Pancreas (tissue), 10 donors: Measurements from ENCODE around the gene NR1I2. TPM values are rescaled to one million over a fixed set of nuclear protein-coding genes. Genes with fewer than 3 reads are reported as not detected.

Source experiments
- ATAC-seq, 4 donors: fragments of 200-7000 bp; cut with Tn5 transposase; one replicate each; pipeline versions ENCODE4 v1.8.0 to v1.9.1; 2020; ENCODE audit warnings: mild to moderate bottlenecking in 4 of 4, moderate library complexity in 4 of 4
- DNase-seq, 6 donors: peaks; one replicate each; pipeline ENCODE4 v3.0.0-alpha.2; 2020
- FAIRE-seq: peaks from 2 replicates; lab custom pipeline; 2012; peaks lifted over from hg19 to GRCh38; lab: Jason Lieb, UNC
- H3K27ac ChIP-seq, 4 donors: fragments of 200-600 bp; sonication (generic); 1 replicate in 3 of 4; 2 replicates in 1 of 4; pipeline versions ENCODE4 v1.5.0 to v1.8.0; 2020
- H3K27me3 ChIP-seq, 4 donors: fragments of 200-600 bp; one replicate each; pipeline ENCODE4 v1.8.0; 2021
- H3K36me3 ChIP-seq, 3 donors: fragments of 200-600 bp; sonication (generic) in 1 of 3; one replicate each; pipeline versions ENCODE4 v1.5.0 to v1.8.0; 2020 to 2021
- H3K4me1 ChIP-seq, 3 donors: fragments of 200-600 bp; one replicate each; pipeline ENCODE4 v1.8.0; 2021
- H3K4me3 ChIP-seq, 4 donors: fragments of 200-600 bp; sonication (generic) in 2 of 4; one replicate each; pipeline versions ENCODE4 v1.5.0 to v1.8.0; 2020 to 2021
- H3K9me3 ChIP-seq, 4 donors: fragments of 200-600 bp; one replicate each; pipeline ENCODE4 v1.8.0; 2021
- WGBS, 2 donors: extraction: QIAGEN DNeasy Blood & Tissue Kit; methylation state at CpG; one replicate each; pipeline ENCODE4 v1.1.7; 2013; 5-methylcytosine and 5-hydroxymethylcytosine counted together
- intact Hi-C, 3 donors: fragments of 100-400 bp; cut with DNase I; formaldehyde crosslinking; loops; one replicate each; pipeline versions ENCODE4 v1.11.1 to v1.14.2; 2022
- polyA plus RNA-seq, 2 donors: library from polyadenylated mRNA; stranded (reverse); fragments of 200-250 nt; gene quantifications; one replicate each; pipeline ENCODE4 v1.2.3, GENCODE V29; 2013
- total RNA-seq, 6 donors: library from RNA; stranded (reverse); fragmentation: NEBNext Ultra II Directional in 4 of 6; extraction: Animal tissue kit (Norgen Biotek cat#: 25700) in 4 of 6; gene quantifications; one replicate each; pipeline versions ENCODE4 v1.2.1 to v1.2.4, GENCODE V29; 2021 to 2023
- TF ChIP-seq, protein P1 (sequence below), 4 donors: fragments of 200-600 bp; sonication (generic) in 3 of 4; IDR thresholded peaks; one replicate each; pipeline versions ENCODE4 v1.5.0 to v1.8.0; 2021; ENCODE audit warnings: antibody characterized with exemption in 4 of 4
- donor health status: healthy with polysubstance abuse.
- donor health status: DM: no; HTN: no; CAD: no; lungs with moderate emphysema.
- donor health status: DM: no; HTN: no; CAD: no.
- donor health status: control.
- donor health status: control.
- donor health status: Bipolar disorder and iron deficiency.
- donor health status: DM: yes; HTN: yes; CAD: no.
- donor health status: DM: no; HTN: no; CAD: no.
- donor health status: DM: no; HTN: no; CAD: no.
- donor health status: DM: yes; HTN: yes; CAD: no.

NR1I2 gene
- total and polyA plus RNA-seq, 8 donors = 0.12 to 0.31 (median 0.24) TPM

DNA sequence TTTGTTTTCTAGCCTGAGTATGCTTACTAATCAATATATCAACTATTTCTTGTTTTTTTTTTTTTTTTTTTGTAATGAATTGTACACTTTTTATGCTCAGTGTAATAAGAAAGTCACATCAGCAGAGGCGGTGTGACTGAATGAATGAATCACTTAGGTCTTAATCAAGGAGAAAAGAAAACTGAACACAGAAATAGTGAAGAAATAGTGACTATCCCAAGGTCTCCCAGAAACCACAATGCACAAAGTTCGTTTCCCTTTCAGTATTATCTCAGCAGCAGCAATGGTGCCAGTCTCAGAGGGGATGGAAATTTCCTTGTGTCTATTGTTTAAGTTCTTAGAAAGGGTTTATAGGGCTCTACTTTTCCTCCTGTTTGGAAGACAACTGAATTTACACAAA lies 80.7 kb downstream of the NR1I2 start:
- intact Hi-C loops = no loop called here
- Histone ChIP-seq H3K27ac (no peak overlapping the region), H3K36me3 (peaks cover 0 to 14% (median 3%) of the 10 kb centered on the region in 3 donors), H3K4me3 (no peak overlapping the region), H3K9me3 (no peaks in the 10 kb centered on the region), H3K4me1 (no peaks in the 10 kb centered on the region), H3K27me3 (no peaks in the 10 kb centered on the region)
- ATAC-seq = no peak
- WGBS, 2 donors = 96 to 100% methylated on average over 2 of the region's 2 CpGs
- DNase-seq = no peak
- FAIRE-seq = no peak
- TF ChIP-seq, protein P1, sequence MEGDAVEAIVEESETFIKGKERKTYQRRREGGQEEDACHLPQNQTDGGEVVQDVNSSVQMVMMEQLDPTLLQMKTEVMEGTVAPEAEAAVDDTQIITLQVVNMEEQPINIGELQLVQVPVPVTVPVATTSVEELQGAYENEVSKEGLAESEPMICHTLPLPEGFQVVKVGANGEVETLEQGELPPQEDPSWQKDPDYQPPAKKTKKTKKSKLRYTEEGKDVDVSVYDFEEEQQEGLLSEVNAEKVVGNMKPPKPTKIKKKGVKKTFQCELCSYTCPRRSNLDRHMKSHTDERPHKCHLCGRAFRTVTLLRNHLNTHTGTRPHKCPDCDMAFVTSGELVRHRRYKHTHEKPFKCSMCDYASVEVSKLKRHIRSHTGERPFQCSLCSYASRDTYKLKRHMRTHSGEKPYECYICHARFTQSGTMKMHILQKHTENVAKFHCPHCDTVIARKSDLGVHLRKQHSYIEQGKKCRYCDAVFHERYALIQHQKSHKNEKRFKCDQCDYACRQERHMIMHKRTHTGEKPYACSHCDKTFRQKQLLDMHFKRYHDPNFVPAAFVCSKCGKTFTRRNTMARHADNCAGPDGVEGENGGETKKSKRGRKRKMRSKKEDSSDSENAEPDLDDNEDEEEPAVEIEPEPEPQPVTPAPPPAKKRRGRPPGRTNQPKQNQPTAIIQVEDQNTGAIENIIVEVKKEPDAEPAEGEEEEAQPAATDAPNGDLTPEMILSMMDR (IDR thresholded peaks at IDR 0.05) = no peak

DNA sequence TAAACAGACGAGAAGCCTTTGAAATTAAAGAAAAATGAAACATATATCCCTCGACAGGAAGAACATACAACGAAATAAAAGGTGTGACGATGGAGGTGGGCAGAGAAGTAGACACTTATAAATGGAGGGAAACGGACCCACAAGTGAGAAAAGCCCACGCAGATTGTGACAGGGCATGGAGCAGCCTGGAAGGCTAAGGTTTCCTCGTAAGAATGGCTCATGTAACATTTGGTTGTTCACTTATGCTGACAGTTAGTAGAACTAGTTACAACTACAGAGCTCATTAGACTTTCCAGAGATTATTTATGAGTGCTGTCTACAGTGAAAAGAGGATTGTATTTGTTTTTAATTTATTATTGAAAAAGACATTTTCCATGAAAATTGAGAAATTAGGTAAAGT lies 82.6 kb downstream of the NR1I2 start:
- TF ChIP-seq, protein P1 (IDR thresholded peaks at IDR 0.05) = no peak
- no peak overlapping the region for H3K4me3 ChIP-seq
- 95 to 98% methylated on average over 7 of the region's 7 CpGs for WGBS, 2 donors
- DNase-seq = no peak
- H3K27ac ChIP-seq = no peak overlapping the region
- no peaks in the 10 kb centered on the region for H3K4me1 ChIP-seq
- no peak for FAIRE-seq
- peaks cover 0 to 14% (median 3%) of the 10 kb centered on the region in 3 donors for H3K36me3 ChIP-seq
- intact Hi-C loops = no loop called here
- no peak for ATAC-seq
- no peaks in the 10 kb centered on the region for H3K9me3 ChIP-seq
- no peaks in the 10 kb centered on the region for H3K27me3 ChIP-seq

Other genes starting within 250 kb of the NR1I2 start
- under 1 TPM; 0.25 to 0.66 (median 0.37) TPM for gene CD80, start 222.5 kb upstream of the NR1I2 start, total RNA-seq
- gene CD80, start 222.5 kb upstream of the NR1I2 start, polyA plus RNA-seq = under 1 TPM in 1 of 2 donors, not detected in 1; 0.14 TPM
- 1 to 10 TPM; 4.6 to 9.5 (median 5.9) TPM for gene ADPRH, start 202.6 kb upstream of the NR1I2 start, total RNA-seq
- 1 to 10 TPM; 2.7 to 3.0 TPM for gene ADPRH, start 202.6 kb upstream of the NR1I2 start, polyA plus RNA-seq
- 1 to 10 TPM in 5 of 6 donors, under 1 TPM in 1; 0.95 to 3.2 (median 1.3) TPM for gene PLA1A, start 184.2 kb upstream of the NR1I2 start, total RNA-seq
- gene PLA1A, start 184.2 kb upstream of the NR1I2 start, polyA plus RNA-seq = 1 to 10 TPM; 1.2 to 3.6 TPM
- 1 to 10 TPM in 3 of 6 donors, under 1 TPM in 3; 0.52 to 3.3 (median 1.0) TPM for gene POPDC2, start 121.5 kb upstream of the NR1I2 start, total RNA-seq
- gene POPDC2, start 121.5 kb upstream of the NR1I2 start, polyA plus RNA-seq = 1 to 10 TPM; 4.0 to 6.7 TPM
- 10 to 100 TPM; 13.6 to 24.6 (median 18.6) TPM for gene COX17, start 104.7 kb upstream of the NR1I2 start, total RNA-seq
- 100 to 1,000 TPM; 118 to 124 TPM for gene COX17, start 104.7 kb upstream of the NR1I2 start, polyA plus RNA-seq
- 10 to 100 TPM in 4 of 6 donors, 1 to 10 TPM in 2; 8.6 to 20.9 (median 13.3) TPM for gene CFAP91, start 79.1 kb upstream of the NR1I2 start, total RNA-seq
- 10 to 100 TPM in 1 of 2 donors, 1 to 10 TPM in 1; 9.2 to 14.9 TPM for gene CFAP91, start 79.1 kb upstream of the NR1I2 start, polyA plus RNA-seq